Mesendoderm (in vitro differentiated cells): Measurements from ENCODE around the gene ADAM12.

Experiments
- DNase-seq: peaks from one replicate; pipeline ENCODE4 v3.0.0; 2013
- H2AK5ac ChIP-seq: 2 replicates; pipeline ENCODE4 v1.6.1; 2013; ENCODE audit warnings: low read length, inconsistent platforms
- H2BK120ac ChIP-seq: 2 replicates; pipeline ENCODE4 v1.6.1; 2013; ENCODE audit warnings: low read depth, mild to moderate bottlenecking, low read length, moderate library complexity, mixed read lengths
- H2BK15ac ChIP-seq: replicated peaks from 2 replicates; pipeline ENCODE4 v1.6.1; 2013; ENCODE audit warnings: low read depth, mild to moderate bottlenecking, moderate library complexity
- H2BK5ac ChIP-seq: 2 replicates; pipeline ENCODE4 v1.6.1; 2013; ENCODE audit warnings: low read length, inconsistent platforms
- H3K18ac ChIP-seq: 2 replicates; pipeline ENCODE4 v1.6.1; 2013; ENCODE audit warnings: mild to moderate bottlenecking, low read length, mixed read lengths
- H3K23ac ChIP-seq: one replicate; pipeline ENCODE4 v1.6.1; 2013; ENCODE audit warnings: low read length
- H3K27ac ChIP-seq: 2 replicates; pipeline ENCODE4 v1.5.1; 2013; ENCODE audit warnings: low read depth, mild to moderate bottlenecking, inconsistent platforms, low read length, moderate library complexity
- H3K27me3 ChIP-seq: 2 replicates; pipeline ENCODE4 v1.6.1; 2013; ENCODE audit warnings: low read length, control low read depth, mild to moderate bottlenecking, inconsistent platforms; ENCODE audit not compliant: insufficient read depth, poor library complexity
- H3K36me3 ChIP-seq: 2 replicates; pipeline ENCODE4 v1.6.1; 2013; ENCODE audit warnings: low read length, inconsistent platforms; ENCODE audit not compliant: control insufficient read depth, insufficient read depth
- H3K4ac ChIP-seq: one replicate; pipeline ENCODE4 v1.6.1; 2013; ENCODE audit warnings: low read depth, mild to moderate bottlenecking, low read length, moderate library complexity
- H3K4me1 ChIP-seq: 2 replicates; pipeline ENCODE4 v1.6.1; 2013; ENCODE audit warnings: low read depth, low read length, inconsistent platforms; ENCODE audit not compliant: control insufficient read depth
- H3K4me2 ChIP-seq: 2 replicates; pipeline ENCODE4 v1.6.1; 2013; ENCODE audit warnings: low read length
- H3K4me3 ChIP-seq: 2 replicates; pipeline ENCODE4 v1.5.1; 2013; ENCODE audit warnings: mild to moderate bottlenecking, low read length
- H3K56ac ChIP-seq: one replicate; pipeline ENCODE4 v1.6.1; 2013; ENCODE audit warnings: low read length
- H3K79me1 ChIP-seq: 2 replicates; pipeline ENCODE4 v1.6.1; 2013; ENCODE audit warnings: low read length, inconsistent platforms
- H3K79me2 ChIP-seq: 2 replicates; pipeline ENCODE4 v1.6.1; 2013; ENCODE audit warnings: mild to moderate bottlenecking, low read length; ENCODE audit not compliant: control insufficient read depth, insufficient read depth
- H3K9ac ChIP-seq: 2 replicates; pipeline ENCODE4 v1.6.1; 2013; ENCODE audit warnings: low read length, inconsistent platforms
- H4K5ac ChIP-seq: one replicate; pipeline ENCODE4 v1.6.1; 2013; ENCODE audit warnings: low read length
- H4K8ac ChIP-seq: one replicate; pipeline ENCODE4 v1.6.1; 2013; ENCODE audit warnings: low read depth, mild to moderate bottlenecking, control low read depth, low read length, moderate library complexity
- WGBS: extraction: QIAGEN DNeasy Blood & Tissue Kit; methylation state at CpG from one replicate; pipeline ENCODE4 v1.1.7; 2013; ENCODE audit warnings: low lambda C conversion rate, missing lambda C conversion rate; ENCODE audit not compliant: insufficient coverage; ENCODE audit errors: extremely low coverage; 5-methylcytosine and 5-hydroxymethylcytosine counted together

Gene ADAM12

DNA sequence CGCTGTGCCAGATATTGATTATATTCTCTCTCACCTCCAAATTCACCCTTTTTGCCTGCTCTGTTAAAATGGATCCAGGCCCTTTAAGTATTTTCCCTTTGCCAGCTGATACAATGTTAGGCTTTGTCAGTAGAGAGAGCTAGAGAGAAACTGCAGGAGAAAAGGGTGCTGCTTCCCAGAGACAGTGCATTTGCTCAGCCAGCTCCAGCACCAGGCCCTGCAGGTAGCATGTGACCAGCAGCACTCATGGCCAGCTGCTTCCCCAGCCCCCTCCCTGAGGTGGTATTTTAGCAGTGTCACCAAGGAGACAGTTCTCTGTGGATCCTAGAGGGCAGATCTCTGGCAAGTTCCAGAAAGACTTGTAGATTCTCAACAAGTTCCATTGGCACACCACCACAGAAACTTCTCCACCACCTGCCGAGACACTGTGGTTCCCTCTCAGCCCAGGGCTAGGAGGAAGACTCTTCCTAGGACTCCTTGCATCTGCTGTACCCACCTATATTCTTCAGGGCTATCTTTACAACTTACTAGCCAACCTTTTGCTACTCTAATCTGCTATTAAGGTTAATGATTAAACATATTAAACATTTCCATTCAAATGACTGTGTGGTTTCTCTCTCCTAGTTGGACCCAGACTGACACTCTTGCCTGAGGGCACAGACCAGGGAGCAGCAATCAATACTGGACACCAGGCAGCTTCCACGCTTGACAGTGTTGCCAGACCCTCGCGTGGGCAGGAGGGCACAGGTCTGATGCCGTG, 35.6 kb upstream of the ADAM12 start:
- no peak overlapping the region for H2BK120ac ChIP-seq
- no peaks in the 10 kb centered on the region for H3K27me3 ChIP-seq
- H3K9ac ChIP-seq = no peak overlapping the region
- H4K8ac ChIP-seq = no peak overlapping the region
- no peak overlapping the region for H2BK5ac ChIP-seq
- no peak overlapping the region for H2AK5ac ChIP-seq
- no CpG with 5 or more reads among the region's 6 CpGs for WGBS
- no peaks in the 10 kb centered on the region for H3K79me1 ChIP-seq
- H3K79me2 ChIP-seq = no peaks in the 10 kb centered on the region
- H3K4ac ChIP-seq = no peak overlapping the region
- no peak overlapping the region for H3K23ac ChIP-seq
- H3K36me3 ChIP-seq = no peaks in the 10 kb centered on the region
- H3K4me3 ChIP-seq = no peak overlapping the region
- H3K56ac ChIP-seq = no peak overlapping the region
- H3K18ac ChIP-seq = no peak overlapping the region
- H4K5ac ChIP-seq = no peak overlapping the region
- no peaks in the 10 kb centered on the region for H3K4me1 ChIP-seq
- no peak overlapping the region for H3K4me2 ChIP-seq
- no peak for DNase-seq
- H2BK15ac ChIP-seq = no peak overlapping the region
- no peak overlapping the region for H3K27ac ChIP-seq

DNA sequence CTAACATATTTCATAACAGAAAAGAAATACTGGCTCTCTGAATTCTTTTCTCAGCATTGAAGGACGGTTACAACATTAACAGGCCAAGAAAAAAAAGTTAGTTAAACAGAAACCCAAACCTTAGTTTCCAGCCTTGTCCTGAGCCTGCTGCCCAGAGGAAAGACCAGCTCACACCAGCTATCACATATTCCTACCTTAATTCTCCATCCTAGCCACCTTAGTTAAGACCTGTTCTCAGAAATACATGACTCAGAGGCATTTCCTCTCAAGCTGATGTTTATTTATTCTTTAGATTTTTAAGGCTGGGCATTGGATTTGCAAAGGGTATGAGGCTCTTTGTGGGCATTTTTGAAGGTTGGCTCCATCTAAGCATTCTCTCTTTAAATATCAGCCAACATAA, 34.3 kb upstream of the ADAM12 start:
- H2BK15ac ChIP-seq = no peak overlapping the region

DNA sequence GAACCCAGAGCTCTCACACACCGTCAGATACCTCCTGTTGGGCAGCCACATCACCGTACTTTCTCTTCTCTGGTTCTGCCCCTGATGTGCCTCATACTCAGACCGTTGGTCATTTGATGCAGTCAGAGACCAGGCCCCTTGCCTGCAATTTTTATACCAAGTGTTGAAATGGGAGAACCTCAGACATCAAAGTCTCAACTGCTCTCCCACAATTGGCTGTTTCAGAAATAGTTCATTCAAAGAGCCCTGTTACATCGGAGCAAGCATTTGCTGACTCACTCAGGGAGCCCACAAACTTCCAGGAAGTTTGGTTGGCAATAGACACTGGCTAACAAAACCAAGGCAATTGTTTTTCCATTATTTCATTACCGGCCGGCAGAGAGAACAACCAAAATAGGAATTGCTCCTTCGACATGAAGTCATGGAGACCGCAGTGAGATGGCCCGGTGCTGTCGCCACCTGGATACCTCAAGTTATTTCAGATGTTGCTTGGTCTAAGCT, 33.5 kb upstream of the ADAM12 start:
- no peaks in the 10 kb centered on the region for H3K4me1 ChIP-seq
- no peak overlapping the region for H2BK5ac ChIP-seq
- H2BK15ac ChIP-seq = no peak overlapping the region
- H3K79me2 ChIP-seq = no peaks in the 10 kb centered on the region
- no peak overlapping the region for H3K56ac ChIP-seq
- H3K27me3 ChIP-seq = no peaks in the 10 kb centered on the region
- H3K4me2 ChIP-seq = no peak overlapping the region
- no peaks in the 10 kb centered on the region for H3K79me1 ChIP-seq
- H3K23ac ChIP-seq = no peak overlapping the region
- no peak overlapping the region for H2AK5ac ChIP-seq
- no peak overlapping the region for H2BK120ac ChIP-seq
- DNase-seq = no peak
- no peak overlapping the region for H4K5ac ChIP-seq
- no CpG with 5 or more reads among the region's 10 CpGs for WGBS
- no peak overlapping the region for H4K8ac ChIP-seq
- H3K36me3 ChIP-seq = no peaks in the 10 kb centered on the region
- H3K4ac ChIP-seq = no peak overlapping the region
- no peak overlapping the region for H3K18ac ChIP-seq
- H3K27ac ChIP-seq = no peak overlapping the region
- no peak overlapping the region for H3K4me3 ChIP-seq
- H3K9ac ChIP-seq = no peak overlapping the region

More for the DNA sequence above, 34.3 kb upstream of the ADAM12 start:
- Histone ChIP-seq H3K9ac (no peak overlapping the region), H3K18ac (no peak overlapping the region), H3K4ac (no peak overlapping the region), H3K79me1 (no peaks in the 10 kb centered on the region), H4K5ac (no peak overlapping the region), H4K8ac (no peak overlapping the region), H3K27ac (no peak overlapping the region), H2BK5ac (no peak overlapping the region), H3K4me3 (no peak overlapping the region), H3K36me3 (no peaks in the 10 kb centered on the region), H2BK120ac (no peak overlapping the region), H3K23ac (no peak overlapping the region), H3K56ac (no peak overlapping the region), H3K4me1 (no peaks in the 10 kb centered on the region), H3K4me2 (no peak overlapping the region), H3K27me3 (no peaks in the 10 kb centered on the region), H3K79me2 (no peaks in the 10 kb centered on the region), H2AK5ac (no peak overlapping the region)
- WGBS = no CpG with 5 or more reads among the region's 1 CpG
- DNase-seq = no peak

DNA sequence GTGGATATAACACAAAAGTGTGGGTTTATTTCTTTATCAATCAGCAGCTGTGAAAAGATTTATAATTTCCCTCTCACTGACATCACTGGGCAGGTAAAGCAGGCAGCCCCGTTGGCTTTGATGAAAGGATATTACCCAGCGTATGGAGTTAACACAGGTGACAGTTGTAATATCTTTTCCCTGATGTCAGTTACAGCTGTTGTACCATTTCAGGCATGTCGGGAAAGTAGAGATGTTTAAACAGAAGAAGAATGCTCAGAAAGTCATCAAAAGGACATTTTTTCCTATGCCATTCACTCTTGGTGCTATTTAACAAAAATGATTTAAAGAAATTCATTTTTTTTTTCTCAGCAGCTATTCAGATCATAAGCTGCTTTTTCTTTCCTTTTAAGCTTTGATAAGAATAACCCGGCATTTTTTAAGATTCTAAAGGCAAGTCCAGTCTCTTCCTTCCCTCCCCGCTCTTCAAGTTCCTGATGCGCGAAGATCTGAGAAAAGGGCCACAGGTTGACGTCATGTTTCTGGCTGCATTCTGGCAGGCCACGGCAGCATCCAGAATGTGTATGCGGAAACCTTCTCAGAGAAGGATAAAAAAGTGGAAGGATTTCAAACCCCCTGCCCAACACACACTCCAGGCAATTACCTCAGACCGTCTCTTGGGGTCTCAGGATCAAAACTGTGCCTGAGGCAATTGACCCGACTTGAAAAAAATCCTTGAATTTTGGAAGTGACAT, 32.5 kb upstream of the ADAM12 start:
- no peaks in the 10 kb centered on the region for H3K79me1 ChIP-seq
- WGBS = no CpG with 5 or more reads among the region's 12 CpGs

DNA sequence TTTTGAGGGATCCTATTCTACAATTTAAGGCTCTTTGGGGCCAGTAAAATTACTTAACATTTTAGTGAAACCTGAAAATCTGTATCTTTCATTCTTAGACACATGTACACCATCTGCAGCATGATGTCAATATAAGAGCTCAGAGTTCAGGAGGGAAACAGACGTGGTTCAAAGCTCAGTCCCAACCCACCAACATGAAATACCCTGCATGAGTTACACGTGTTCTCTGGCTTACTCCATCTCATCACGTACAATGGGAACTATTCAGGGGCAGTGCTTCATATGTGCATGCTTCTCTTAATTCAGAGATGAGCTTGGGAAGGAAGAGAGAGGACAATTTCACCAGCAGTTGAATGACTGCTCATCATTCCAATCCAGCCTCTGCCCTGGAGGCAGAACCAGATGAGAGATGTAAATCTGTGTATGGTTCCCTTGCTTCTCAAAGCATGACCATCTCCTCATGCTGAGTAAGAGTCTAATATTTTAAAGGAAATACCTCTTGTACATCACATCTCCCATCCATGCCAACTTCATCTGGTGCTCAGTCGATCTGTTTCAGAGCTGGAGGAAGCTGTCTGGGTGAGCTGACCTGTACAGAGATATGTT, 29.0 kb upstream of the ADAM12 start:
- Histone ChIP-seq H3K79me1 (no peaks in the 10 kb centered on the region), H3K56ac (no peak overlapping the region), H3K36me3 (no peaks in the 10 kb centered on the region), H2BK120ac (no peak overlapping the region), H3K4ac (no peak overlapping the region), H3K18ac (no peak overlapping the region), H3K4me1 (no peaks in the 10 kb centered on the region), H3K79me2 (no peaks in the 10 kb centered on the region), H2AK5ac (no peak overlapping the region), H3K27me3 (no peaks in the 10 kb centered on the region), H3K9ac (no peak overlapping the region), H4K8ac (no peak overlapping the region), H3K27ac (no peak overlapping the region), H2BK5ac (no peak overlapping the region), H4K5ac (no peak overlapping the region), H3K23ac (no peak overlapping the region), H3K4me2 (no peak overlapping the region), H2BK15ac (no peak overlapping the region), H3K4me3 (no peak overlapping the region)
- no CpG with 5 or more reads among the region's 4 CpGs for WGBS
- no peak for DNase-seq

More for the DNA sequence above, 32.5 kb upstream of the ADAM12 start:
- Histone ChIP-seq H3K4me1 (no peaks in the 10 kb centered on the region), H2AK5ac (no peak overlapping the region), H2BK120ac (no peak overlapping the region), H4K5ac (no peak overlapping the region), H3K27ac (no peak overlapping the region), H2BK15ac (no peak overlapping the region), H3K27me3 (no peaks in the 10 kb centered on the region), H3K56ac (no peak overlapping the region), H3K23ac (no peak overlapping the region), H3K9ac (no peak overlapping the region), H3K4ac (no peak overlapping the region), H3K79me2 (no peaks in the 10 kb centered on the region), H3K36me3 (no peaks in the 10 kb centered on the region), H3K4me2 (no peak overlapping the region), H3K18ac (no peak overlapping the region), H4K8ac (no peak overlapping the region), H2BK5ac (no peak overlapping the region), H3K4me3 (no peak overlapping the region)
- no peak for DNase-seq
